GM04504 (cell line): ENCODE results near the gene CALR3.
"Not testable (repeated sequence)": the region's sequence is repeated elsewhere in the genome, so short reads cannot be mapped to it uniquely, and the experiment has no call there.

Experiments
- DNase-seq: peaks from one replicate; pipeline ENCODE4 v3.0.0-alpha.2; 2012; ENCODE audit warnings: low read depth

Gene CALR3

GRCh38 chr19:16524991-16525734 lies 29.2 kb upstream of the CALR3 start:
- no peak for DNase-seq

- no peak for DNase-seq
Measured at GRCh38 chr19:16522559-16523377, 26.8 kb upstream of the CALR3 start.

GRCh38 chr19:16521715-16522289 lies 25.8 kb upstream of the CALR3 start:
- no peak for DNase-seq

GRCh38 chr19:16520986-16521624 lies 25.1 kb upstream of the CALR3 start:
- DNase-seq: no peak

- no peak for DNase-seq
Measured at GRCh38 chr19:16520074-16520973, 24.4 kb upstream of the CALR3 start.

GRCh38 chr19:16519230-16519687 lies 23.3 kb upstream of the CALR3 start:
- DNase-seq: no peak

- DNase-seq: no peak
Measured at GRCh38 chr19:16518483-16519229, 22.7 kb upstream of the CALR3 start.

GRCh38 chr19:16518061-16518460 lies 22.1 kb upstream of the CALR3 start:
- DNase-seq: no peak

GRCh38 chr19:16516923-16517610 lies 21.1 kb upstream of the CALR3 start:
- DNase-seq: no peak

GRCh38 chr19:16516381-16516780 lies 20.4 kb upstream of the CALR3 start:
- DNase-seq: no peak

GRCh38 chr19:16514383-16515019 lies 18.5 kb upstream of the CALR3 start:
- no peak for DNase-seq

GRCh38 chr19:16512611-16513010 lies 16.6 kb upstream of the CALR3 start:
- DNase-seq: not testable (repeated sequence)

GRCh38 chr19:16509141-16510061 lies 13.4 kb upstream of the CALR3 start:
- DNase-seq: no peak

GRCh38 chr19:16508546-16508945 lies 12.6 kb upstream of the CALR3 start:
- no peak for DNase-seq

- DNase-seq: no peak
Measured at GRCh38 chr19:16506961-16507360, 11.0 kb upstream of the CALR3 start.

GRCh38 chr19:16506161-16506560 lies 10.2 kb upstream of the CALR3 start:
- DNase-seq: not testable (repeated sequence)

GRCh38 chr19:16504271-16504670 lies 8.3 kb upstream of the CALR3 start:
- DNase-seq: no peak

- no peak for DNase-seq
Measured at GRCh38 chr19:16497837-16498236, 1.9 kb upstream of the CALR3 start.
